ENCODE measurements around the gene AQP12B.

GRCh38 chr2:240629968-240630770, 52.5 kb downstream of the AQP12B start:
- TF ChIP-seq ZNF274 (IDR thresholded peaks at IDR 0.05; ENCODE audit: low read depth, low read length) (no peak), YY1 (IDR thresholded peaks at IDR 0.05; ENCODE audit: insufficient read depth, insufficient read length) (no peak)
